Smooth muscle cell (in vitro differentiated cells): ENCODE measurements around the gene PROZ. TPM values are rescaled to one million over a fixed set of nuclear protein-coding genes. Genes with fewer than 3 reads are reported as not detected.

Experiments
- DNase-seq: peaks from one replicate; lab custom pipeline; 2025; ENCODE audit not compliant: unreplicated experiment; lab: John Stamatoyannopoulos, UW
- H2AFZ ChIP-seq: fragments of 200-600 bp; sonication (generic); 2 replicates; pipeline ENCODE4 v1.6.0; 2016; ENCODE audit warnings: antibody characterized with exemption, low read depth, mild to moderate bottlenecking
- H3F3A ChIP-seq: fragments of 200-600 bp; sonication (generic); 2 replicates; pipeline ENCODE4 v1.6.0; 2017; ENCODE audit warnings: antibody characterized with exemption, low read depth
- H3K27ac ChIP-seq: fragments of 200-600 bp; sonication (generic); 2 replicates; pipeline ENCODE4 v1.5.1; 2016; ENCODE audit warnings: low read depth, mild to moderate bottlenecking
- H3K27me3 ChIP-seq: fragments of 200-600 bp; sonication (generic); 2 replicates; pipeline ENCODE4 v1.6.1; 2016; ENCODE audit warnings: low read depth, mild to moderate bottlenecking
- H3K36me3 ChIP-seq: fragments of 200-600 bp; sonication (generic); 2 replicates; pipeline ENCODE4 v1.5.1; 2016; ENCODE audit warnings: low read depth
- H3K4me1 ChIP-seq: fragments of 200-600 bp; sonication (generic); 2 replicates; pipeline ENCODE4 v1.5.1; 2016; ENCODE audit warnings: low read depth
- H3K4me2 ChIP-seq: fragments of 200-600 bp; sonication (generic); 2 replicates; pipeline ENCODE4 v1.6.0; 2016; ENCODE audit warnings: mild to moderate bottlenecking
- H3K4me3 ChIP-seq: fragments of 200-600 bp; sonication (generic); 2 replicates; pipeline ENCODE4 v1.5.1; 2016; ENCODE audit warnings: mild to moderate bottlenecking
- H3K79me2 ChIP-seq: fragments of 200-600 bp; sonication (generic); 2 replicates; pipeline ENCODE4 v1.6.0; 2016; ENCODE audit warnings: low read depth, mild to moderate bottlenecking
- H3K9ac ChIP-seq: fragments of 200-600 bp; sonication (generic); 2 replicates; pipeline ENCODE4 v1.6.0; 2016; ENCODE audit warnings: low read depth
- H3K9me3 ChIP-seq: fragments of 200-600 bp; sonication (generic); replicated peaks from 2 replicates; pipeline ENCODE4 v1.5.1; 2016; ENCODE audit warnings: low read depth
- H4K20me1 ChIP-seq: fragments of 200-600 bp; sonication (generic); 2 replicates; pipeline ENCODE4 v1.6.0; 2016; ENCODE audit warnings: low read depth
- CTCF ChIP-seq: fragments of 200-600 bp; sonication (generic); IDR thresholded peaks from 2 replicates; pipeline ENCODE4 v1.5.1; 2017; ENCODE audit warnings: borderline replicate concordance, mild to moderate bottlenecking, antibody characterized with exemption; ENCODE audit not compliant: insufficient read depth, poor library complexity, severe bottlenecking
- WGBS: methylation state at CpG from one replicate; pipeline ENCODE4 v1.1.7; 2016; ENCODE audit warnings: low lambda C conversion rate; 5-methylcytosine and 5-hydroxymethylcytosine counted together
- polyA plus RNA-seq: library from polyadenylated mRNA; unstranded; fragments of >200 nt; fragmentation: Nextera tagmentation; extraction: Ambion mirVana; gene quantifications from 2 replicates; pipeline ENCODE4 v1.2.1, GENCODE V29; 2016
- total RNA-seq: library from RNA; depleted of rRNA; stranded (reverse); fragments of >200 nt; gene quantifications from 2 replicates; pipeline ENCODE4 v1.2.3, GENCODE V29; 2014

Gene PROZ
- total and polyA plus RNA-seq, 2 experiments from 2014 or later: not detected

DNA sequence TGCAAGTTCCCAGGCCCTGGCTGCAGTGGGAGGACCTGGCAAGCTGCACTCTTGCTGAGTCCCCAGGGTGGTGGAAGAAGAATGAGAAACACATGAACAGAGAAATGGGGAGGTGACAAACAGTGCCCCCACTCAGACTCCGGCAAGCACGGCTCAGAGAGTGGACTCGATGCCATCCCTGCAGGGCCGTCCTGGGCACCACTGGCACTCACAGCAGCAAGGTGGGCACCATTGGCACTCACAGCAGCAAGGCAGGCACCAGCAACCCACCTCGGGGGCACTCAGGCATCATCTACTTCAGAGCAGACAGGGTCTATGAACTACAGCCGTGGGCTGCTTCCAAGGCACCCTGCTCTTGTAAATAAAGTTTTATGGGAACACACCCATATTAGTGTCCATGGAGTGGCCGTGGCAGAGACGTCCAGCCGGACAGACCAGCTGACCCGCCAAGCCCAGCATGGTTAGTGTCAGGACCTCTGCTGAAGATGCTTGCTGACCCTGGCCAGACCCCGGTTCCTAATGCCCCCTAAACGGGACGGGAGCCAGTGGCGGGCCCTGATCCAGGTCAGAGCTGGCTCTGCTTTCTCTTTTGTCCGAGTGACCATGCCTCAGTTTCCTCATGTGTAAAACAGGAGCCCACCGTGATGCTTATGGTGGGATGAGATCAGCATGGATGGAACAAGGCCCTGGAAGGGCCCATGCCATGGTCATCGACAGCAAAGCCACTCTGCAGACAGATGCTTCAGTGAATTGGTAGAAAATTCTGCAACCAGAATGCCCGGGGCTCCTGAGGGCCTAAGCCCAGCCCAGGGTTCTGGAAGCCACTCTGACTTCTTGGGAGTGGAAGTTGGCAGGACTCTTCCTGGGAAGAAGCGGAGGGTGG is 37.9 kb upstream of the PROZ start:
- Histone ChIP-seq H3F3A (no peaks in the 10 kb centered on the region), H3K9ac (no peak overlapping the region), H3K4me3 (no peak overlapping the region), H2AFZ (no peak overlapping the region), H3K4me1 (peaks cover 10% of the 10 kb centered on the region), H4K20me1 (no peaks in the 10 kb centered on the region), H3K27me3 (no peaks in the 10 kb centered on the region), H3K36me3 (no peaks in the 10 kb centered on the region), H3K4me2 (no peak overlapping the region), H3K27ac (no peak overlapping the region), H3K79me2 (no peaks in the 10 kb centered on the region), H3K9me3 (no peaks in the 10 kb centered on the region)
- no peak for DNase-seq
- no peak for TF ChIP-seq CTCF
- 90% methylated on average over 19 of the region's 19 CpGs for WGBS

DNA sequence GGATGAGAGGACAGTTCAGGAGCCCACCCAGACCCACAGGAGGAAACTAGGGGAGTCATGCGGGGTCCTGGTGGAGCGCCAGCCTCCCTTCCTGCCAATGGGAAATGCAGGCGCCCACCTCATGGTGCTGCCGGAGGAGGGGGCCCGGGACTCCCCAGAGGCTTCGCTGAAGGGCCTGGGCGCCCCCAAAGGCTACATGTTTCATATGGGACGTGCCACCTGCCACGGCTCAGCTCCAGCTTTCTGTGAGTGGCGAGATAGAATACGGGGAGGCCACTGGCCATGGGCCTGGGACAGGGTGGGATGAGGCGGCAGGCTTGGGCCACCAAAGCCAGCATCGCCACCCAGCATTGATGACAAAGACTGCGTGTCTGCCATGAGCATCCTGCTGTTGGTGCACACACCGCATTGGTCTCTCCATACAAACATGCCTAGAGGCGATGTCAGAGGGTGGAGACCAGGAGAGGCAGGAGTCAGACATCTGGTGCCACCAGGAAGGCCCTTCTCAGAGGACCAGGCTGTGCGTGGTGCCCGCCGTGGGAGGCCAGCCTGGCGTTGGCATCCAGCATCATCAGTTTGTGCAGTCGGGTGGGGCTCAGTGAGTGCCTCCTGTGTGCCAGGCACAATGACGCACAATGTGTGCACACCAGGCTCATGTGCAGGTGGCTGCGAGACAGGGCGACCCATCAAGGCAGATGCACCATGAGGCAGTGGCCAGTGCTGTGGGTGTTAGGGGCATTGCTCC is 37.1 kb upstream of the PROZ start:
- Histone ChIP-seq H3F3A (no peaks in the 10 kb centered on the region), H3K4me2 (no peak overlapping the region), H2AFZ (no peak overlapping the region), H3K79me2 (no peaks in the 10 kb centered on the region), H3K4me3 (no peak overlapping the region), H3K9ac (no peak overlapping the region), H3K4me1 (peaks cover 10% of the 10 kb centered on the region), H3K9me3 (no peaks in the 10 kb centered on the region), H3K27me3 (no peaks in the 10 kb centered on the region), H3K36me3 (no peaks in the 10 kb centered on the region), H3K27ac (no peak overlapping the region), H4K20me1 (no peaks in the 10 kb centered on the region)
- DNase-seq: no peak
- no peak for TF ChIP-seq CTCF
- WGBS: 99% methylated on average over 24 of the region's 24 CpGs

- no peak overlapping the region for H3K27ac ChIP-seq
- no peaks in the 10 kb centered on the region for H4K20me1 ChIP-seq
- no peaks in the 10 kb centered on the region for H3K79me2 ChIP-seq
- DNase-seq: no peak
- H3K9ac ChIP-seq: no peak overlapping the region
- peaks cover 10% of the 10 kb centered on the region for H3K4me1 ChIP-seq
- H3K4me2 ChIP-seq: peak overlapping the region; percentile 68
- peak overlapping the region; percentile 39 for H3K4me3 ChIP-seq
- H3K27me3 ChIP-seq: no peaks in the 10 kb centered on the region
- WGBS: 90% methylated on average over 16 of the region's 16 CpGs
- H3K36me3 ChIP-seq: no peaks in the 10 kb centered on the region
- no peaks in the 10 kb centered on the region for H3F3A ChIP-seq
- TF ChIP-seq CTCF: no peak
- H2AFZ ChIP-seq: no peak overlapping the region
- no peaks in the 10 kb centered on the region for H3K9me3 ChIP-seq
These were observed 36.4 kb upstream of the PROZ start for GRCh38 chr13:113121928-113122471.
